GM12875 (cell line): ENCODE results near the gene TMEM30B.

Experiments
- H3K4me3 ChIP-seq: one replicate; pipeline ENCODE4 v1.5.1; 2011; ENCODE audit warnings: low read depth, low read length, control low read depth
- TF ChIP-seq, protein P1 (sequence below): IDR thresholded peaks from 2 replicates; pipeline ENCODE4 v1.5.1; 2011; ENCODE audit warnings: low read depth, mild to moderate bottlenecking, control low read depth, inconsistent platforms, low read length, moderate library complexity, borderline replicate concordance; ENCODE audit not compliant: insufficient read depth

Gene TMEM30B

DNA sequence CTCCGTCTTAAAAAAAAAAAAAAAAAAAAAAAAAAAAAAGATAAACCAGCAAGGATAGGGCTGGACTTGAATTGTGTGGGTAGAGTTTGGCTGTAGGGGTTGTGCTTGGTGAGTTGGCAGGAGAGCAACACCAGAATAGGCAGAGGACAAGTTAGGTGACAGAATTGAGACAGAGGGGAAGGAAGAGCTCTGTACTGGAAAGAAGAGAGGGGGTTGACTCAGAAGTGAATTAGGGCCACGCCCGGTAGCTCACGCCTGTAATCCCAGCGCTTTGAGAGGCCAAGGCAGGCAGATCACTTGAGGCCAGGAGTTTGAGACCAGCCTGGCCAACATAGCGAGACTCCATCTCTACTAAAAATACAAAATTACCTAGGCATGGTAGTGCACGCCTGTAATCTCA lies 6.1 kb upstream of the TMEM30B start:
- TF ChIP-seq, protein P1, sequence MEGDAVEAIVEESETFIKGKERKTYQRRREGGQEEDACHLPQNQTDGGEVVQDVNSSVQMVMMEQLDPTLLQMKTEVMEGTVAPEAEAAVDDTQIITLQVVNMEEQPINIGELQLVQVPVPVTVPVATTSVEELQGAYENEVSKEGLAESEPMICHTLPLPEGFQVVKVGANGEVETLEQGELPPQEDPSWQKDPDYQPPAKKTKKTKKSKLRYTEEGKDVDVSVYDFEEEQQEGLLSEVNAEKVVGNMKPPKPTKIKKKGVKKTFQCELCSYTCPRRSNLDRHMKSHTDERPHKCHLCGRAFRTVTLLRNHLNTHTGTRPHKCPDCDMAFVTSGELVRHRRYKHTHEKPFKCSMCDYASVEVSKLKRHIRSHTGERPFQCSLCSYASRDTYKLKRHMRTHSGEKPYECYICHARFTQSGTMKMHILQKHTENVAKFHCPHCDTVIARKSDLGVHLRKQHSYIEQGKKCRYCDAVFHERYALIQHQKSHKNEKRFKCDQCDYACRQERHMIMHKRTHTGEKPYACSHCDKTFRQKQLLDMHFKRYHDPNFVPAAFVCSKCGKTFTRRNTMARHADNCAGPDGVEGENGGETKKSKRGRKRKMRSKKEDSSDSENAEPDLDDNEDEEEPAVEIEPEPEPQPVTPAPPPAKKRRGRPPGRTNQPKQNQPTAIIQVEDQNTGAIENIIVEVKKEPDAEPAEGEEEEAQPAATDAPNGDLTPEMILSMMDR: no peak
- no peak overlapping the region for H3K4me3 ChIP-seq

- no peak overlapping the region for H3K4me3 ChIP-seq
- TF ChIP-seq, protein P1: no peak
These were observed 4.2 kb upstream of the TMEM30B start for GRCh38 chr14:61285364-61285763.

DNA sequence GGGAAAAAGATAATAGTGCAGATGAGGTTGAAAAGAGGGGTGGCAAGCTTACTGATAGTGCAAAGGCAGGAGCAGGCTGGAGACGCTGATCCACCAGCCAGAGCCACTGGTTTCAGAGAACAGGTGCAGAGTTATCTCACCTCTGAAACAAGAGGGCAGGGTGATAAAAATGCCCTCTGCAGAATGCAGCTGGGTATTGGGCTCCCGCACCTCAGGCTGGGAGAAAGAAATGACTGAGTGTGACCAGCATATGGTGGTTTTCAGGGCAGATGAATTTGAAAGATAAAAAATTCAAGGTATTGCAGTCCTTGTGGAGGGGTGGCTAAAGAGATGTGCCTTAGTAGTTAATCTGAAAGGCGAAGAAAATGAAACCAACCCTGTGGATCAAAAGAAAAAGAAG lies 2.9 kb upstream of the TMEM30B start:
- no peak overlapping the region for H3K4me3 ChIP-seq
- TF ChIP-seq, protein P1: no peak

- no peak overlapping the region for H3K4me3 ChIP-seq
- TF ChIP-seq, protein P1: no peak
These were observed 1.6 kb upstream of the TMEM30B start for GRCh38 chr14:61282746-61283145.

- TF ChIP-seq, protein P1: no peak
- no peak overlapping the region for H3K4me3 ChIP-seq
These were observed 774 bp upstream of the TMEM30B start for GRCh38 chr14:61281948-61282275.

DNA sequence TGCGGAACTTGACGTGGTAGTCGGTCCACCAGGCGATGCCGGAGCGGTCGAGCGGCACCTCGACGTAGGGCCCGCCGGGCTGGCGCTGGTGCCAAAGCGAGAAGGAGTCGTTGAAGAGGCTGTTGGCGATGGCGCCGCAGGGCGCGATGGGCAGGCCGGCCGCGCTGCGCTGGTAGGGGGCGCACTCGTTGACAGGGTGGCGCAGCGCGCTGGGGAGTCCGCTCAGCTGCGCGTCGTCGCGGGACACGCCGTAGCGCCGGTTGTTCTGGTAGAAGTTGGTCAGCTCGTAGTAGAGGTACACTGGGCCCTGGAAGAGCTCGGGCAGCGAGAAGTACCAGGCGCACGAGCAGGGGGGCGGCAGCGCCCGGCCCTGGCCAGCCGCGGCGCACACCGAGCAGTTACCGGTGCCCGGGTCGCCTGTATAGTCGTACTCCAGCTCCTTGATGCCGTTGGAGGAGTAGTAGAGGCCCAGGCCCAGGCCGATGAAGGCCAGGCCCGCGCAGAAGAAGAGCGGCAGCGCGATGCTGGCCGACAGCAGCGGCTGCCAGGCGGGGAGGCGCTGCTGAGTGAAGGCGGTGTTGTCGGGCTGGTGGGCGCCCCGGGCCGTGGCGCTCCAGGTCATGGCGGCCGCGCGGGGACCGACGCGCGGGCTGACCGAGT lies 482 bp downstream of the TMEM30B start:
- TF ChIP-seq, protein P1: peak; percentile 46
- H3K4me3 ChIP-seq: peak overlapping the region; percentile 48

- TF ChIP-seq, protein P1: no peak
- H3K4me3 ChIP-seq: peak overlapping the region; percentile 48
These were observed 1.0 kb downstream of the TMEM30B start for GRCh38 chr14:61280092-61280525.
